GM21723 (cell line): ENCODE results near the gene RPSA.
A peak's percentile ranks its signal among the peaks of the same experiment; 100 is the strongest.
"Not testable (repeated sequence)": the region's sequence is repeated elsewhere in the genome, so short reads cannot be mapped to it uniquely, and the experiment has no call there.

Experiments used
- ATAC-seq: cut with Tn5 transposase; IDR thresholded peaks from one replicate; pipeline ENCODE4 v1.9.1; 2021; ENCODE audit warnings: mild to moderate bottlenecking, moderate library complexity; ENCODE audit not compliant: unreplicated experiment

Gene RPSA

GRCh38 chr3:39388153-39388552 is 18.4 kb upstream of the RPSA start:
- no peak for ATAC-seq

GRCh38 chr3:39388741-39389248 is 17.7 kb upstream of the RPSA start:
- peak; percentile 75 for ATAC-seq

- no peak for ATAC-seq
Observed at GRCh38 chr3:39390181-39390580, 16.3 kb upstream of the RPSA start.

GRCh38 chr3:39396690-39397089 is 9.8 kb upstream of the RPSA start:
- no peak for ATAC-seq

- no peak for ATAC-seq
Observed at GRCh38 chr3:39398700-39399099, 7.8 kb upstream of the RPSA start.

GRCh38 chr3:39401983-39402382 is 4.5 kb upstream of the RPSA start:
- ATAC-seq, result no peak

- ATAC-seq, result no peak
Observed at GRCh38 chr3:39404943-39405686, 1.4 kb upstream of the RPSA start.

- ATAC-seq, result no peak
Observed at GRCh38 chr3:39405687-39406367, 693 bp upstream of the RPSA start.

- ATAC-seq, result no peak
Observed at GRCh38 chr3:39407259-39407629, 724 bp downstream of the RPSA start.

- ATAC-seq, result no peak
Observed at GRCh38 chr3:39407773-39408492, 1.4 kb downstream of the RPSA start.

- no peak for ATAC-seq
Observed at GRCh38 chr3:39408493-39409372, 2.2 kb downstream of the RPSA start.

GRCh38 chr3:39409514-39410136 is 3.1 kb downstream of the RPSA start:
- no peak for ATAC-seq

- no peak for ATAC-seq
Observed at GRCh38 chr3:39410893-39411292, 4.4 kb downstream of the RPSA start.

- no peak for ATAC-seq
Observed at GRCh38 chr3:39412668-39413260, 6.2 kb downstream of the RPSA start.

- no peak for ATAC-seq
Observed at GRCh38 chr3:39413691-39414420, 7.3 kb downstream of the RPSA start.

GRCh38 chr3:39414421-39414907 is 7.9 kb downstream of the RPSA start:
- ATAC-seq, result no peak

- not testable (repeated sequence) for ATAC-seq
Observed at GRCh38 chr3:39415302-39415701, 8.8 kb downstream of the RPSA start.

GRCh38 chr3:39415983-39416382 is 9.5 kb downstream of the RPSA start:
- ATAC-seq, result no peak

- ATAC-seq, result not testable (repeated sequence)
Observed at GRCh38 chr3:39416998-39417397, 10.5 kb downstream of the RPSA start.
